Endothelial cell of umbilical vein (primary cell): ENCODE measurements around the gene PLD1. TPM values are rescaled to one million over a fixed set of nuclear protein-coding genes. Genes with fewer than 3 reads are reported as not detected.

Source experiments
- BruUV-seq: library from RNA; stranded (reverse); fragments of 400-500 nt; replicated peaks from 2 replicates; lab custom pipeline; 2021; lab: Mats Ljungman, UMichigan
- CTCF ChIA-PET: fragments of 300-600, 350-600 bp; sonication (Branson Sonifier 250); formaldehyde crosslinking; loops from one replicate; lab custom pipeline; 2021; ENCODE audit warnings: antibody characterized with exemption, inconsistent platforms; lab: Charles Lee
- POLR2A ChIA-PET: fragments of 300-600, 350-600 bp; sonication (Branson Sonifier 250); formaldehyde crosslinking; loops from one replicate; lab custom pipeline; 2021; ENCODE audit warnings: antibody characterized with exemption, inconsistent platforms; lab: Charles Lee
- DNase-seq: peaks from one replicate; pipeline ENCODE4 v3.0.0-alpha.2; 2011; ENCODE audit warnings: low read depth, low spot score
- FAIRE-seq: peaks from 2 replicates; lab custom pipeline; 2011; peaks lifted over from hg19 to GRCh38; lab: Jason Lieb, UNC
- H2AFZ ChIP-seq: 2 replicates; pipeline ENCODE4 v1.6.0; 2012; ENCODE audit warnings: low read depth, low read length, control low read depth, inconsistent platforms
- H3K27ac ChIP-seq: 2 replicates; pipeline ENCODE4 v1.5.1; 2011; ENCODE audit warnings: low read depth, mild to moderate bottlenecking, control low read depth, low read length, moderate library complexity; ENCODE audit not compliant: insufficient read depth
- H3K27me3 ChIP-seq, 2 experiments: 2 replicates each; pipeline versions ENCODE4 v1.6.0 to v1.6.1; 2011; ENCODE audit warnings: low read length in 2 of 2, mixed read lengths in 1 of 2; ENCODE audit not compliant: control insufficient read depth in 2 of 2, insufficient read depth in 2 of 2
- H3K36me3 ChIP-seq, 2 experiments: 2 replicates in 1 of 2; 3 replicates in 1 of 2; pipeline ENCODE4 v1.5.1; 2011; ENCODE audit warnings: low read length in 2 of 2, mild to moderate bottlenecking in 1 of 2, moderate library complexity in 1 of 2; ENCODE audit not compliant: control insufficient read depth in 2 of 2, insufficient read depth in 2 of 2; ENCODE audit errors: extremely low read depth in 1 of 2
- H3K4me1 ChIP-seq: 3 replicates; pipeline ENCODE4 v1.5.1; 2011; ENCODE audit warnings: mild to moderate bottlenecking, low read length; ENCODE audit not compliant: control insufficient read depth, insufficient read depth; ENCODE audit errors: extremely low read depth
- H3K4me2 ChIP-seq: 2 replicates; pipeline ENCODE4 v1.6.1; 2011; ENCODE audit warnings: low read length, control low read depth, mixed read lengths; ENCODE audit not compliant: insufficient read depth
- H3K4me3 ChIP-seq, 3 experiments: fragments of 200-600 bp in 1 of 3; sonication (generic), shearing (Covaris generic) in 1 of 3; replicated peaks in 1 of 3; 2 replicates each; pipeline ENCODE4 v1.5.1; 2011 to 2016; ENCODE audit warnings: control low read depth in 3 of 3, low read length in 3 of 3, mild to moderate bottlenecking in 2 of 3, inconsistent platforms in 1 of 3, low read depth in 1 of 3, moderate library complexity in 1 of 3; ENCODE audit not compliant: insufficient read depth in 1 of 3
- H3K79me2 ChIP-seq: 2 replicates; pipeline ENCODE4 v1.6.0; 2012; ENCODE audit warnings: low read length, inconsistent platforms; ENCODE audit not compliant: control insufficient read depth, insufficient read depth
- H3K9ac ChIP-seq: replicated peaks from 2 replicates; pipeline ENCODE3; 2011; ENCODE audit warnings: low read length, control low read depth; ENCODE audit not compliant: insufficient read depth; ENCODE audit errors: extremely low read depth
- H3K9me1 ChIP-seq: replicated peaks from 3 replicates; pipeline ENCODE4 v1.6.0; 2011; ENCODE audit warnings: mild to moderate bottlenecking, low read length; ENCODE audit not compliant: control insufficient read depth, insufficient read depth; ENCODE audit errors: extremely low read depth
- H3K9me3 ChIP-seq: replicated peaks from 2 replicates; pipeline ENCODE4 v1.5.1; 2012; ENCODE audit warnings: low read length, inconsistent platforms; ENCODE audit not compliant: control insufficient read depth, insufficient read depth
- H4K20me1 ChIP-seq: replicated peaks from 2 replicates; pipeline ENCODE3; 2011; ENCODE audit warnings: mild to moderate bottlenecking, low read length; ENCODE audit not compliant: control insufficient read depth, insufficient read depth; ENCODE audit errors: extremely low read depth
- EZH2 ChIP-seq: IDR thresholded peaks from 2 replicates; pipeline ENCODE4 v1.6.1; 2012; ENCODE audit warnings: borderline replicate concordance, low read depth, mild to moderate bottlenecking, moderate library complexity, low read length, inconsistent platforms; ENCODE audit not compliant: severe bottlenecking
- FOS ChIP-seq: IDR thresholded peaks from 2 replicates; pipeline ENCODE4 v1.6.1; 2011; ENCODE audit warnings: mild to moderate bottlenecking, low read length, moderate library complexity, borderline replicate concordance; ENCODE audit not compliant: insufficient read depth
- GATA2 ChIP-seq: IDR thresholded peaks from 2 replicates; pipeline ENCODE4 v1.7.0; 2011; ENCODE audit warnings: low read depth, mild to moderate bottlenecking, moderate library complexity, mixed read lengths, low read length; ENCODE audit not compliant: insufficient read length, insufficient read depth
- JUN ChIP-seq: IDR thresholded peaks from 2 replicates; pipeline ENCODE4 v1.6.1; 2011; ENCODE audit warnings: borderline replicate concordance, low read depth; ENCODE audit not compliant: insufficient read length, insufficient read depth
- MAX ChIP-seq: IDR thresholded peaks from 2 replicates; pipeline ENCODE4 v1.6.1; 2011; ENCODE audit not compliant: insufficient read depth, insufficient read length
- MYC ChIP-seq: IDR thresholded peaks from one replicate; pipeline ENCODE4 v1.6.1; 2011; ENCODE audit warnings: mild to moderate bottlenecking, low read depth, low read length
- POLR2A ChIP-seq: IDR thresholded peaks from 2 replicates; pipeline ENCODE4 v1.6.1; 2012; ENCODE audit warnings: low read depth, mild to moderate bottlenecking, control low read depth, low read length
- dilution Hi-C: fragments of 300-500 bp; cut with MboI; formaldehyde crosslinking; loops from one replicate; pipeline ENCODE4 v1.15.0; 2019; ENCODE audit warnings: low sequenced_read_pairs; ENCODE audit not compliant: extremely low pct_ligation_motif_present
- intact Hi-C: fragments of 100-400 bp; cut with micrococcal nuclease; formaldehyde crosslinking; loops from one replicate; pipeline ENCODE4 v1.10.0; 2022
- polyA plus RNA-seq, 4 experiments: library from polyadenylated mRNA; depleted of rRNA in 3 of 4; stranded (reverse) in 3 of 4; unstranded in 1 of 4; fragments of >200 nt; gene quantifications; 2 replicates each; pipeline versions ENCODE4 v1.2.1 to v1.2.3, GENCODE V29; 2011 to 2012; ENCODE audit warnings: missing spikeins in 1 of 4
- total RNA-seq: library from RNA; stranded (reverse); gene quantifications from 2 replicates; pipeline ENCODE4 v1.2.3, GENCODE V29; 2021

Gene PLD1
- total and polyA plus RNA-seq, 2 donors (not counting 3 experiments of a cell fraction or from before 2014, with no cell fraction given), result 42.0 to 108 TPM

GRCh38 chr3:171811295-171811912 lies 1.1 kb upstream of the PLD1 start:
- dilution Hi-C loops (no loop called here), intact Hi-C loops (no loop called here)
- no peak overlapping the region for H3K4me3 ChIP-seq
- peak overlapping the region; percentile 12 for H3K27ac ChIP-seq
- H3K79me2 ChIP-seq, result peaks cover 10% of the 10 kb centered on the region
- H3K27me3 ChIP-seq, result no peaks in the 10 kb centered on the region
- BruUV-seq, result no TSS peak
- no peaks in the 10 kb centered on the region for H3K9me1 ChIP-seq
- FAIRE-seq, result no peak
- H3K9ac ChIP-seq, result peak overlapping the region; percentile 13
- no peaks in the 10 kb centered on the region for H3K36me3 ChIP-seq
- no peaks in the 10 kb centered on the region for H3K9me3 ChIP-seq
- TF ChIP-seq GATA2 (peak; percentile 62), EZH2 (no peak)
- CTCF ChIA-PET, result interaction anchor here (1.0 to 3.2 kb wide), 7 partner anchors 11 to 231 kb away, joined by 3 to 24 read pairs (median 4); no protein-coding TSS in a partner anchor
- POLR2A ChIA-PET, result interaction anchor here (1.0 to 1.3 kb wide), 2 partner anchors 17 to 18 kb away, joined by 3 read pairs; no protein-coding TSS in a partner anchor
- peak; percentile 74 for DNase-seq
- H2AFZ ChIP-seq, result no peak overlapping the region
- peaks cover 31% of the 10 kb centered on the region for H3K4me1 ChIP-seq
- H4K20me1 ChIP-seq, result no peaks in the 10 kb centered on the region
- peak overlapping the region; percentile 89 for H3K4me2 ChIP-seq

GRCh38 chr3:171810629-171811294 lies 479 bp upstream of the PLD1 start:
- DNase-seq (no peak), FAIRE-seq (no peak)
- Histone ChIP-seq H3K4me3 (peak overlapping the region; percentile 35 to 71 (median 60)), H3K79me2 (peaks cover 14% of the 10 kb centered on the region), H3K4me2 (peak overlapping the region; percentile 89), H3K9ac (peak overlapping the region; percentile 98), H4K20me1 (no peaks in the 10 kb centered on the region), H3K9me3 (no peaks in the 10 kb centered on the region), H3K9me1 (no peaks in the 10 kb centered on the region), H3K27ac (peak overlapping the region; percentile 93), H2AFZ (peak overlapping the region; percentile 2), H3K27me3 (no peaks in the 10 kb centered on the region), H3K4me1 (peaks cover 38% of the 10 kb centered on the region), H3K36me3 (no peaks in the 10 kb centered on the region)
- intact Hi-C loops (loop anchor here (1.0 kb wide), 2 partner anchors 20 to 22 kb away; no protein-coding TSS in a partner anchor), dilution Hi-C loops (no loop called here)
- CTCF ChIA-PET, result interaction anchor here (1.0 to 3.2 kb wide), 8 partner anchors 11 to 232 kb away, joined by 3 to 24 read pairs (median 5); no protein-coding TSS in a partner anchor
- no peak for TF ChIP-seq FOS
- peak; percentile 17 for TF ChIP-seq POLR2A
- TF ChIP-seq GATA2, result no peak
- TF ChIP-seq MYC, result no peak
- no peak for TF ChIP-seq MAX
- no peak for TF ChIP-seq JUN
- TF ChIP-seq EZH2, result no peak
- POLR2A ChIA-PET, result interaction anchor here (1.3 to 1.9 kb wide), 4 partner anchors 9 to 20 kb away, joined by 3 to 8 read pairs (median 4); no protein-coding TSS in a partner anchor
- BruUV-seq, result TSS peak; percentile 24
